Measurements from ENCODE around the gene PNMT. TPM values are rescaled to one million over a fixed set of nuclear protein-coding genes. Genes with fewer than 3 reads are reported as not detected.
A peak's percentile ranks its signal among the peaks of the same experiment; 100 is the strongest.

PNMT gene
- total and polyA plus RNA-seq, 2 of the 13 experiments (the other 11 are each of a cell fraction or from before 2014, with no cell fraction given): 0.25 TPM; not detected in 1

- TF ChIP-seq PREB (CRISPR knock-in tag; IDR thresholded peaks at IDR 0.05): no peak
- peak; percentile 64 for TF ChIP-seq KMT2B (CRISPR knock-in tag; IDR thresholded peaks at IDR 0.05)
- TF ChIP-seq TRIM24 (CRISPR knock-in tag; IDR thresholded peaks at IDR 0.05): no peak
- TF ChIP-seq ZNF484 (CRISPR knock-in tag; IDR thresholded peaks at IDR 0.05; ENCODE audit: borderline replicate concordance, low read depth): no peak
- TF ChIP-seq RFX1 (IDR thresholded peaks at IDR 0.05): no peak
- TF ChIP-seq, protein P1, sequence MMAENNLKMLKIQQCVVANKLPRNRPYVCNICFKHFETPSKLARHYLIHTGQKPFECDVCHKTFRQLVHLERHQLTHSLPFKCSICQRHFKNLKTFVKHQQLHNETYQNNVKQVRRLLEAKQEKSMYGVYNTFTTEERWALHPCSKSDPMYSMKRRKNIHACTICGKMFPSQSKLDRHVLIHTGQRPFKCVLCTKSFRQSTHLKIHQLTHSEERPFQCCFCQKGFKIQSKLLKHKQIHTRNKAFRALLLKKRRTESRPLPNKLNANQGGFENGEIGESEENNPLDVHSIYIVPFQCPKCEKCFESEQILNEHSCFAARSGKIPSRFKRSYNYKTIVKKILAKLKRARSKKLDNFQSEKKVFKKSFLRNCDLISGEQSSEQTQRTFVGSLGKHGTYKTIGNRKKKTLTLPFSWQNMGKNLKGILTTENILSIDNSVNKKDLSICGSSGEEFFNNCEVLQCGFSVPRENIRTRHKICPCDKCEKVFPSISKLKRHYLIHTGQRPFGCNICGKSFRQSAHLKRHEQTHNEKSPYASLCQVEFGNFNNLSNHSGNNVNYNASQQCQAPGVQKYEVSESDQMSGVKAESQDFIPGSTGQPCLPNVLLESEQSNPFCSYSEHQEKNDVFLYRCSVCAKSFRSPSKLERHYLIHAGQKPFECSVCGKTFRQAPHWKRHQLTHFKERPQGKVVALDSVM (CRISPR knock-in tag; IDR thresholded peaks at IDR 0.05): 0 out of 2 replicates have a peak, but pooled peaks have one; percentile 40
- TF ChIP-seq RFX5 (IDR thresholded peaks at IDR 0.05; ENCODE audit: low read depth, low read length): no peak
- no peak for TF ChIP-seq PLRG1 (conservative IDR thresholded peaks at IDR 0.05)
- TF ChIP-seq, protein P2, sequence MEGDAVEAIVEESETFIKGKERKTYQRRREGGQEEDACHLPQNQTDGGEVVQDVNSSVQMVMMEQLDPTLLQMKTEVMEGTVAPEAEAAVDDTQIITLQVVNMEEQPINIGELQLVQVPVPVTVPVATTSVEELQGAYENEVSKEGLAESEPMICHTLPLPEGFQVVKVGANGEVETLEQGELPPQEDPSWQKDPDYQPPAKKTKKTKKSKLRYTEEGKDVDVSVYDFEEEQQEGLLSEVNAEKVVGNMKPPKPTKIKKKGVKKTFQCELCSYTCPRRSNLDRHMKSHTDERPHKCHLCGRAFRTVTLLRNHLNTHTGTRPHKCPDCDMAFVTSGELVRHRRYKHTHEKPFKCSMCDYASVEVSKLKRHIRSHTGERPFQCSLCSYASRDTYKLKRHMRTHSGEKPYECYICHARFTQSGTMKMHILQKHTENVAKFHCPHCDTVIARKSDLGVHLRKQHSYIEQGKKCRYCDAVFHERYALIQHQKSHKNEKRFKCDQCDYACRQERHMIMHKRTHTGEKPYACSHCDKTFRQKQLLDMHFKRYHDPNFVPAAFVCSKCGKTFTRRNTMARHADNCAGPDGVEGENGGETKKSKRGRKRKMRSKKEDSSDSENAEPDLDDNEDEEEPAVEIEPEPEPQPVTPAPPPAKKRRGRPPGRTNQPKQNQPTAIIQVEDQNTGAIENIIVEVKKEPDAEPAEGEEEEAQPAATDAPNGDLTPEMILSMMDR (CRISPR knock-in tag; IDR thresholded peaks at IDR 0.05): peak; percentile 94
- TF ChIP-seq, protein P3, sequence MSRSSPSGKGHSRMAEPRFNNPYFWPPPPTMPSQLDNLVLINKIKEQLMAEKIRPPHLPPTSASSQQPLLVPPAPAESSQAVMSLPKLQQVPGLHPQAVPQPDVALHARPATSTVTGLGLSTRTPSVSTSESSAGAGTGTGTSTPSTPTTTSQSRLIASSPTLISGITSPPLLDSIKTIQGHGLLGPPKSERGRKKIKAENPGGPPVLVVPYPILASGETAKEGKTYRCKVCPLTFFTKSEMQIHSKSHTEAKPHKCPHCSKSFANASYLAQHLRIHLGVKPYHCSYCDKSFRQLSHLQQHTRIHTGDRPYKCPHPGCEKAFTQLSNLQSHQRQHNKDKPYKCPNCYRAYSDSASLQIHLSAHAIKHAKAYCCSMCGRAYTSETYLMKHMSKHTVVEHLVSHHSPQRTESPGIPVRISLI (CRISPR knock-in tag; IDR thresholded peaks at IDR 0.05; ENCODE audit: borderline replicate concordance): no peak
- 0 out of 2 replicates have a peak, but pooled peaks have one; percentile 13 for TF ChIP-seq PHF20 (CRISPR knock-in tag; IDR thresholded peaks at IDR 0.05)
- peak; percentile 86; the same call in 1 of the 2 replicates for TF ChIP-seq ZNF761 (CRISPR knock-in tag; conservative IDR thresholded peaks at IDR 0.05)
- TF ChIP-seq ZFP82 (CRISPR knock-in tag; IDR thresholded peaks at IDR 0.05; ENCODE audit: borderline replicate concordance): 0 out of 2 replicates have a peak, but pooled peaks have one; percentile 41
- no peak for TF ChIP-seq DMTF1 (CRISPR knock-in tag; IDR thresholded peaks at IDR 0.05)
- TF ChIP-seq U2AF1 (optimal IDR thresholded peaks at IDR 0.05; ENCODE audit: low read depth, low read length): no peak
- peak; percentile 60; the same call in 1 of the 2 replicates for TF ChIP-seq ELF3 (CRISPR knock-in tag; IDR thresholded peaks at IDR 0.05)
- TF ChIP-seq RARG (CRISPR knock-in tag; IDR thresholded peaks at IDR 0.05; ENCODE audit: low read depth): no peak
These were observed at the start of gene PNMT (continued) for GRCh38 chr17:39667945-39668924.
